ENCODE data around the gene HCFC1. TPM values are rescaled to one million over a fixed set of nuclear protein-coding genes. Genes with fewer than 3 reads are reported as not detected.

Gene HCFC1
- total RNA-seq (2022; extraction: Qiagen RNA extraction; ENCODE audit: low read depth) = 25.8 to 45.1 TPM (median 41.4 TPM) in 5 replicates

GRCh38 chrX:153971450-153972367 lies at the start of gene HCFC1:
TSS of gene HCFC1 (minus strand) at chrX:153971818. CDS start at chrX:153970840, 978 bp downstream.

GRCh38 chrX:154019633-154020528 lies 48.3 kb upstream of the HCFC1 start, which contains the start of gene IRAK1:
TSS of gene IRAK1 (minus strand) at chrX:154019902. CDS start at chrX:154019812, 90 bp downstream.

GRCh38 chrX:153972368-153973126 lies 929 bp upstream of the HCFC1 start, which contains the start of gene TMEM187:
TSS of gene TMEM187 (plus strand) at chrX:153972754. CDS start at chrX:153982063, 9,309 bp downstream.

GRCh38 chrX:153944140-153944799 lies 27.3 kb downstream of the HCFC1 start, which contains the start of gene RENBP:
TSS of gene RENBP (minus strand) at chrX:153944643. CDS start at chrX:153944610, 33 bp downstream.

GRCh38 chrX:153934762-153935325 lies 36.8 kb downstream of the HCFC1 start, which contains the start of gene NAA10:
TSS of gene NAA10 (minus strand) at chrX:153935037. CDS start at chrX:153934904, 133 bp downstream.

GRCh38 chrX:153925739-153926551 lies 45.7 kb downstream of the HCFC1 start, which contains the start of gene ARHGAP4:
TSS of gene ARHGAP4 (minus strand) at chrX:153926264. CDS start at chrX:153926202, 62 bp downstream.

GRCh38 chrX:153903991-153904957 lies 67.3 kb downstream of the HCFC1 start, which contains the start of gene AVPR2:
TSS of gene AVPR2 (plus strand) at chrX:153904673. CDS start at chrX:153905146, 473 bp downstream.

Other genes with a start within 250 kb of the HCFC1 start
- 340 to 404 TPM (median 385 TPM) in 5 replicates for gene BCAP31, start 247.4 kb downstream of the HCFC1 start, total RNA-seq (2022; extraction: Qiagen RNA extraction; ENCODE audit: low read depth)
- gene ABCD1, start 247.0 kb downstream of the HCFC1 start, total RNA-seq (2022; extraction: Qiagen RNA extraction; ENCODE audit: low read depth) = 2.0 to 4.4 TPM (median 3.4 TPM) in 5 replicates
- gene PLXNB3, start 207.6 kb downstream of the HCFC1 start, total RNA-seq (2022; extraction: Qiagen RNA extraction; ENCODE audit: low read depth) = 2.2 to 7.0 TPM (median 5.0 TPM) in 5 replicates
- gene SRPK3, start 190.8 kb downstream of the HCFC1 start, total RNA-seq (2022; extraction: Qiagen RNA extraction; ENCODE audit: low read depth) = 0.04 TPM in 1 of 5 replicates, not detected in the others
- 49.5 to 70.3 TPM (median 66.5 TPM) in 5 replicates for gene IDH3G, start 177.4 kb downstream of the HCFC1 start, total RNA-seq (2022; extraction: Qiagen RNA extraction; ENCODE audit: low read depth)
- gene SSR4, start 177.2 kb downstream of the HCFC1 start, total RNA-seq (2022; extraction: Qiagen RNA extraction; ENCODE audit: low read depth) = 334 to 461 TPM (median 405 TPM) in 5 replicates
- gene PDZD4, start 141.3 kb downstream of the HCFC1 start, total RNA-seq (2022; extraction: Qiagen RNA extraction; ENCODE audit: low read depth) = 2.9 to 4.8 TPM (median 3.6 TPM) in 5 replicates
- gene L1CAM, start 85.6 kb downstream of the HCFC1 start, total RNA-seq (2022; extraction: Qiagen RNA extraction; ENCODE audit: low read depth) = 18.2 to 26.1 TPM (median 21.4 TPM) in 5 replicates
- gene AVPR2, start 67.1 kb downstream of the HCFC1 start, total RNA-seq (2022; extraction: Qiagen RNA extraction; ENCODE audit: low read depth) = not detected in 5 replicates
- 0.98 to 2.9 TPM (median 2.2 TPM) in 5 replicates for gene ARHGAP4, start 45.6 kb downstream of the HCFC1 start, total RNA-seq (2022; extraction: Qiagen RNA extraction; ENCODE audit: low read depth)
- 197 to 231 TPM (median 204 TPM) in 5 replicates for gene NAA10, start 36.8 kb downstream of the HCFC1 start, total RNA-seq (2022; extraction: Qiagen RNA extraction; ENCODE audit: low read depth)
- 0.38 TPM in 1 of 5 replicates, not detected in the others for gene RENBP, start 27.2 kb downstream of the HCFC1 start, total RNA-seq (2022; extraction: Qiagen RNA extraction; ENCODE audit: low read depth)
- 4.2 to 10.2 TPM (median 5.9 TPM) in 5 replicates for gene TMEM187, start 936 bp upstream of the HCFC1 start, total RNA-seq (2022; extraction: Qiagen RNA extraction; ENCODE audit: low read depth)
- 150 to 229 TPM (median 227 TPM) in 5 replicates for gene IRAK1, start 48.1 kb upstream of the HCFC1 start, total RNA-seq (2022; extraction: Qiagen RNA extraction; ENCODE audit: low read depth)
- 14.2 to 23.1 TPM (median 18.0 TPM) in 5 replicates for gene MECP2, start 125.9 kb upstream of the HCFC1 start, total RNA-seq (2022; extraction: Qiagen RNA extraction; ENCODE audit: low read depth)
- gene OPN1LW, start 172.4 kb upstream of the HCFC1 start, total RNA-seq (2022; extraction: Qiagen RNA extraction; ENCODE audit: low read depth) = not detected in 5 replicates
- not detected in 5 replicates for gene OPN1MW, start 210.8 kb upstream of the HCFC1 start, total RNA-seq (2022; extraction: Qiagen RNA extraction; ENCODE audit: low read depth)
- gene OPN1MW2, start 247.9 kb upstream of the HCFC1 start, total RNA-seq (2022; extraction: Qiagen RNA extraction; ENCODE audit: low read depth) = not detected in 5 replicates